ENCODE data around the gene NLRP3. TPM values are rescaled to one million over a fixed set of nuclear protein-coding genes. Genes with fewer than 3 reads are reported as not detected.
"Not testable (repeated sequence)": the region's sequence is repeated elsewhere in the genome, so short reads cannot be mapped to it uniquely, and the experiment has no call there.

NLRP3 gene
- polyA plus RNA-seq, 6 donors from 2014 or later = 0.09 to 0.17 (median 0.11) TPM; not detected in 3

GRCh38 chr1:247377656-247378055 is 38.3 kb upstream of the NLRP3 start:
- H3K9me3 Mint-ChIP-seq; H3K4me1 Mint-ChIP-seq; DNase-seq; H3K36me3 Mint-ChIP-seq; ATAC-seq (ENCODE audit: low read depth in 2 of 2); H3K27ac Mint-ChIP-seq; H3K4me3 Mint-ChIP-seq: not testable (repeated sequence)
- peaks cover 0 to 12% (median 3%) of the 10 kb centered on the region in 3 donors for H3K27me3 Mint-ChIP-seq

DNA sequence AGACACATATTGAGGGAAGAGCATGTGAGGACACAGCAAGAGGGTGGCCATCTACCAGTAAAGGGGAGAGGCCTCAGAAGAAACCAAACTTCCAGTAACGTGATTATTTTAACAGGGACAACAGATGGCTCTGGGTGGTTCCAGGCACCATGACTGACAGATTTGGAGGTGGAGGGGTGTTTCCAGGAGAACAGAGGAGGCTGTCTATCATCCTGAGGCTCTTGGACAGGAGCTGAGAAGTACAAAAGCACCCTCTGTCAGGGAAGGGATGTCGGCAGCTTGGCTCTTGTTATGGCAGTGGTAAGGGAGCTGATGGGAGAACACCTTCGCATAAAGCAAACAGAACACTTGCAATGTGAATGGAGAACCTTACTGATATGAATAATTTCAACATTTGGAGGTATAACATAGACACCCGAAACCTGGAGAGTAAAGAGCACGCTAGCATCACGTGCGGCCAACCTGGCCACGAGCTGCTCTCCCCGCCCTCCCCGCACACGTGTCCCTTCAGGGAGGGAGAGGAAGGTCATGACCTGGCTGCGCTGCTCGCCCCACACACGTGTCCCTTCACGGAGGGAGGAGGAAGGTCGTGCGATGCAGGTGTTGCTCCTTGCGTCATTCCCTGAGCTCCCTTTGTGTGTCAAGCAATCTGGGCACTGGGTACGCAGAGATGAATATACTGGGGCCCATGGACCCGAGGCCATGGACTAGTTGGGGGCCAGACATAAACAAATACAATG is 37.5 kb upstream of the NLRP3 start:
- ATAC-seq (ENCODE audit: low read depth in 2 of 2) = no peak

GRCh38 chr1:247385283-247385682 is 30.7 kb upstream of the NLRP3 start:
- H3K36me3 Mint-ChIP-seq = peaks cover 8 to 9% of the 10 kb centered on the region in 2 donors

More for the DNA sequence above, 37.5 kb upstream of the NLRP3 start:
- Mint-ChIP-seq H3K27ac (no peak overlapping the region), H3K27me3 (peaks cover 0 to 12% (median 0%) of the 10 kb centered on the region in 3 donors), H3K9me3 (peaks cover 0 to 6% (median 2%) of the 10 kb centered on the region in 7 donors), H3K36me3 (no peaks in the 10 kb centered on the region), H3K4me3 (no peak overlapping the region), H3K4me1 (peaks cover 0 to 5% (median 5%) of the 10 kb centered on the region in 3 donors)
- DNase-seq = no peak

DNA sequence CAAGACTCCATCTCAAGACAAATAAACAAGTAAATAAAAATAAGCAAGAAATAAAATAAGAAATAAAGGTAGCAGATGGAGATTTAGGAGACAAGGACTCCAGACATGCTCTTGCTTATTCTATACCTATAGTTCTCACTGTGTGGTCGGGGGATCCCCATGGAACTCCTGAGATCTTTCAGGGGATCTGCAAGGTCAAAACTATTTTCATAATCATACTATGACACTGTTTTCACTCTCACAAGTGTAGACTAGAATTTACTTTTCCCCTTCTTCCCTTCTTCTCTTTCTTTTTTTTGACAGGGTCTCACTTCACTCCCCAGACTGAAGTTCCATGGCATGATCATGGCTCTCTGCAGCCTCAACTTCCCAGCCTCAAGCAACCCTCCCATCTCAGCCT is 29.8 kb upstream of the NLRP3 start:
- DNase-seq = no peak
- no peak for ATAC-seq (ENCODE audit: low read depth in 2 of 2)
- Mint-ChIP-seq H3K4me1 (peaks cover 7 to 19% (median 14%) of the 10 kb centered on the region in 3 donors), H3K4me3 (no peak overlapping the region), H3K27me3 (peaks cover 9 to 14% (median 13%) of the 10 kb centered on the region in 3 donors), H3K36me3 (peaks cover 8 to 9% of the 10 kb centered on the region in 2 donors), H3K27ac (no peak overlapping the region), H3K9me3 (peaks cover 2 to 17% (median 5%) of the 10 kb centered on the region in 7 donors)

More at GRCh38 chr1:247385283-247385682, 30.7 kb upstream of the NLRP3 start:
- no peak for ATAC-seq (ENCODE audit: low read depth in 2 of 2)
- H3K27me3 Mint-ChIP-seq = peaks cover 9 to 14% (median 13%) of the 10 kb centered on the region in 3 donors
- H3K9me3 Mint-ChIP-seq = peaks cover 2 to 17% (median 5%) of the 10 kb centered on the region in 7 donors
- no peak for DNase-seq
- H3K4me1 Mint-ChIP-seq = peaks cover 5 to 12% (median 6%) of the 10 kb centered on the region in 3 donors
- H3K4me3 Mint-ChIP-seq = no peak overlapping the region
- no peak overlapping the region for H3K27ac Mint-ChIP-seq

GRCh38 chr1:247386687-247387086 is 29.3 kb upstream of the NLRP3 start:
- Mint-ChIP-seq H3K27me3 (peaks cover 9 to 14% (median 13%) of the 10 kb centered on the region in 3 donors), H3K4me1 (peaks cover 7 to 19% (median 14%) of the 10 kb centered on the region in 3 donors), H3K4me3 (no peak overlapping the region), H3K27ac (no peak overlapping the region), H3K36me3 (peaks cover 8 to 9% of the 10 kb centered on the region in 2 donors), H3K9me3 (peaks cover 2 to 17% (median 5%) of the 10 kb centered on the region in 7 donors)
- ATAC-seq (ENCODE audit: low read depth in 2 of 2) = no peak
- DNase-seq = no peak

- Mint-ChIP-seq H3K27ac (no peak overlapping the region), H3K27me3 (peaks cover 9 to 14% (median 13%) of the 10 kb centered on the region in 3 donors), H3K4me3 (no peak overlapping the region), H3K36me3 (peaks cover 8 to 9% of the 10 kb centered on the region in 2 donors), H3K4me1 (peaks cover 7 to 19% (median 17%) of the 10 kb centered on the region in 3 donors), H3K9me3 (peaks cover 2 to 17% (median 5%) of the 10 kb centered on the region in 7 donors)
- no peak for DNase-seq
- no peak for ATAC-seq (ENCODE audit: low read depth in 2 of 2)
These were observed 28.9 kb upstream of the NLRP3 start for GRCh38 chr1:247387096-247387495.

DNA sequence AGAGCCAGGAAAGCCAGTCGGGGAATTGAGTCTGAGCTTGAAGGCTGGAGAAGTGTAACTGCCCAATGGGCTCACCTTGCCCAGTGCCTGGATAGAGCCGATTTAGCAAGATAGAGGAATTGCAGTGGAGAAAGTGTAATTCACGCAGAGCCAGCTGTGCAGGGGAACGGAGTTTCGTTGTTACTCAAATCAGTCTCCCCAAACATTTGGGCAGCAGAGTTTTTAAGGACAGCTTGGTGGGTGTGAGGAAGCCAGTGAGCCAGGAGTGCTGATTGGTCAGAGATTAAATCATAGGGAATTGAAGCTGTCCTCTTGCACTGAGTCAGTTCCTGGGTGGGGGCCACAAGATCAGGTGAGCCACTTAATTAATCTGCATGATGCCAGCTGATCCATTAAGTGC is 28.4 kb upstream of the NLRP3 start:
- DNase-seq = no peak
- Mint-ChIP-seq H3K9me3 (peaks cover 2 to 17% (median 5%) of the 10 kb centered on the region in 7 donors), H3K36me3 (peaks cover 8 to 9% of the 10 kb centered on the region in 2 donors), H3K27me3 (peaks cover 9 to 14% (median 13%) of the 10 kb centered on the region in 3 donors), H3K4me1 (peaks cover 7 to 19% (median 18%) of the 10 kb centered on the region in 3 donors), H3K27ac (peak overlapping the region in 1 of 6 donors; percentile 28), H3K4me3 (no peak overlapping the region)
- ATAC-seq (ENCODE audit: low read depth in 2 of 2) = no peak

DNA sequence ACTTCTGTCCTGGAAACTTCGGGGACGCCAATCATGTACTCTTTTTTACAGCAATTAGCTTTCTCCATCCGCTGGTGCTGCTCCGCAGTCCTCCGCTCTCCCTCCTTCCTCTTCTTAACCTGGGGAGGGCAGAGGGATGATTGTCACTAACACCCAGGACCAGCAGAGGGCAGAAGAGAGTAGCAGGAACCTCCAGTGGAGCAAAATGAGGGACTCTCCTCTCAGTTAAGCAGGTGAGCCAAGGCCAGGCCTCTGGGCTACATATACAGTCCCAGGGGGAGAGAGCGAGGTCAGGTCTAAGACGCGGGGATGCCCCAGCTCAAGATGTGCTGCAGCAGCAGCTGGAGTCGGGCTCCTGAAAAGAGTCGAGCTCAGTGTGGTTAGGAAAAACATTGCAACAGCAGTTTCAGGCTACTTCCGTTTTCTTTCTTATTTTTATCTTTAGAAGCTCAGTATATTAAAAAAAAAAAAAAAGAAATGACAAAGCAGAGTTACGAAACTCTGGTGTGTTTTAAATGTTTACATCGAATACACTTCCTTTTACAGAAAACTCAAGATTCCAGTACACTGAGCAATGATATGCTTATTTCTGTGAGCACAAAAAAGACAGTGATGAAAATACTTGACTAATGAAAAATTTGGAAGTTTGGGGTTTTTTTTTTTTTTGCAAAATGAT is 25.7 kb upstream of the NLRP3 start:
- peak; percentile 86 for DNase-seq
- Mint-ChIP-seq H3K27ac (peak overlapping the region; percentile 19 to 92 (median 87)), H3K4me3 (peak overlapping the region; percentile 44 to 87 (median 72)), H3K9me3 (peaks cover 0 to under 1% (median 0%) of the 10 kb centered on the region in 7 donors), H3K27me3 (peaks cover 0 to 4% (median 0%) of the 10 kb centered on the region in 3 donors), H3K4me1 (peaks cover 7 to 19% (median 18%) of the 10 kb centered on the region in 3 donors), H3K36me3 (no peaks in the 10 kb centered on the region)
- ATAC-seq (ENCODE audit: low read depth in 2 of 2) = peak; percentile 98 to 99

DNA sequence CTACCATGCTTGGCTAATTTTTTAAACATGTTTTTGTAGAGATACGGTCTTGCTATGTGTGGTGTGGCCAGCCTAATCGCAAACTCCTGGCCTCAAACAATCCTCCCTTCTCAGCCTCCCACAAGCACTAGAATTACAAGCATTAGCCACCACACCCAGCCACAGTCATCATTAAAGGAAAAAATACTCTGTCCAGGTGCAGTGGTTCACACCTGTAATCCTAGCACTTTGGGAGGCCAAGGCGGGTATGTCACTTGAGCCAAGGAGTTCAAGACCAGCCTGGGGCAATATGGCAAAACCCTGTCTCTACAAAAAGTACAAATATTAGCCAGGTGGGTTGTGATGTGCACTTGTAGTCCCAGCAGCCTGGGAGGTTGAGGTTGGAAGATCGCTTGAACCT is 25.0 kb upstream of the NLRP3 start:
- H3K4me3 Mint-ChIP-seq = peak overlapping the region in 3 of 8 donors; percentile 6 to 65 (median 16)

DNA sequence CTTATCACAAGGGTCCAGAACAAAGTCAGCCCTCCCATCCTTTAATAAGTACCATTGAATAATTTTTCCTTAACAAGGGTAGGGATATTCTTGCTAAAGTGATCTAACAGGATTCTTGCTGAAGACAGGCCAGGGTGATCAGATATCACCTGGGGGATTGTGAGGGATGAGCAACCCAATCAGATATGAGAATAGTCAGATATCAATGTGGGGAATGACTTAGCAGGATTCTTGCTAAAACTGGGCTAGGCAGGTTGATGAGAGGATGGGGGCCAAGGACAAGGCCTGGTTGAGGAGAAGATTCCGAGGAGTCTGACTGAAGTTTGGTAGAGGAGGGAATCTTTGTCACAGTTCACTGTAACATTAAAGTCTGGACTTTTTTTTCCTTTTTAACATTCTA is 23.9 kb upstream of the NLRP3 start:
- Mint-ChIP-seq H3K36me3 (no peaks in the 10 kb centered on the region), H3K9me3 (no peaks in the 10 kb centered on the region), H3K27ac (peak overlapping the region in 1 of 6 donors; percentile 37), H3K4me3 (no peak overlapping the region), H3K4me1 (peaks cover 7 to 19% (median 18%) of the 10 kb centered on the region in 3 donors), H3K27me3 (peaks cover 0 to 4% (median 0%) of the 10 kb centered on the region in 3 donors)
- DNase-seq (no peak), ATAC-seq (ENCODE audit: low read depth in 2 of 2) (no peak)

More for the DNA sequence above, 25.0 kb upstream of the NLRP3 start:
- ATAC-seq (ENCODE audit: low read depth in 2 of 2) = no peak
- Mint-ChIP-seq H3K36me3 (no peaks in the 10 kb centered on the region), H3K4me1 (peaks cover 7 to 19% (median 18%) of the 10 kb centered on the region in 3 donors), H3K9me3 (no peaks in the 10 kb centered on the region), H3K27me3 (peaks cover 0 to 4% (median 0%) of the 10 kb centered on the region in 3 donors), H3K27ac (peak overlapping the region in 4 of 6 donors; percentile 26 to 80 (median 42))
- no peak for DNase-seq

GRCh38 chr1:247395075-247395474 is 20.9 kb upstream of the NLRP3 start:
- not testable (repeated sequence) for H3K36me3 Mint-ChIP-seq

GRCh38 chr1:247400685-247401084 is 15.3 kb upstream of the NLRP3 start:
- peaks cover 9 to 10% (median 9%) of the 10 kb centered on the region in 3 donors for H3K4me1 Mint-ChIP-seq
- ATAC-seq (ENCODE audit: low read depth in 2 of 2) = no peak
- DNase-seq = no peak
- peak overlapping the region in 1 of 6 donors; percentile 47 for H3K27ac Mint-ChIP-seq
- no peaks in the 10 kb centered on the region for H3K36me3 Mint-ChIP-seq
- peaks cover 0 to 5% (median 0%) of the 10 kb centered on the region in 7 donors for H3K9me3 Mint-ChIP-seq
- H3K27me3 Mint-ChIP-seq = no peaks in the 10 kb centered on the region
- no peak overlapping the region for H3K4me3 Mint-ChIP-seq

More at GRCh38 chr1:247395075-247395474, 20.9 kb upstream of the NLRP3 start:
- not testable (repeated sequence) for H3K27ac Mint-ChIP-seq; ATAC-seq (ENCODE audit: low read depth in 2 of 2); H3K4me3 Mint-ChIP-seq; H3K27me3 Mint-ChIP-seq; H3K9me3 Mint-ChIP-seq; DNase-seq
- peaks cover 3 to 15% (median 9%) of the 10 kb centered on the region in 3 donors for H3K4me1 Mint-ChIP-seq
